Glomerular visceral epithelial cell (primary cell): ENCODE results near the gene CTNNA1.
"Not testable (repeated sequence)": the region's sequence is repeated elsewhere in the genome, so short reads cannot be mapped to it uniquely, and the experiment has no call there.

Experiments used
- DNase-seq: peaks from one replicate; pipeline ENCODE4 v3.0.0-alpha.2; 2016; ENCODE audit errors: extremely low spot score

CTNNA1 gene

GRCh38 chr5:138898742-138899141, 145.5 kb downstream of the CTNNA1 start:
- no peak for DNase-seq

- DNase-seq = peak; percentile 46
Observed at GRCh38 chr5:138900281-138900965, 147.2 kb downstream of the CTNNA1 start.

GRCh38 chr5:138901716-138902115, 148.5 kb downstream of the CTNNA1 start:
- peak; percentile 27 for DNase-seq

- peak; percentile 33 for DNase-seq
Observed at GRCh38 chr5:138903130-138903775, 150.0 kb downstream of the CTNNA1 start.

GRCh38 chr5:138905541-138905940, 152.3 kb downstream of the CTNNA1 start:
- peak; percentile 46 for DNase-seq

- DNase-seq = no peak
Observed at GRCh38 chr5:138909734-138910133, 156.5 kb downstream of the CTNNA1 start.

- DNase-seq = no peak
Observed at GRCh38 chr5:138910546-138911185, 157.4 kb downstream of the CTNNA1 start.

- no peak for DNase-seq
Observed at GRCh38 chr5:138911441-138911840, 158.2 kb downstream of the CTNNA1 start.

- DNase-seq = no peak
Observed at GRCh38 chr5:138912093-138912492, 158.9 kb downstream of the CTNNA1 start.

GRCh38 chr5:138913773-138914172, 160.5 kb downstream of the CTNNA1 start:
- DNase-seq = no peak

- DNase-seq = no peak
Observed at GRCh38 chr5:138914338-138914737, 161.1 kb downstream of the CTNNA1 start.

- DNase-seq = no peak
Observed at GRCh38 chr5:138918686-138919085, 165.5 kb downstream of the CTNNA1 start.

- no peak for DNase-seq
Observed at GRCh38 chr5:138920181-138920580, 167.0 kb downstream of the CTNNA1 start.

- not testable (repeated sequence) for DNase-seq
Observed at GRCh38 chr5:138921362-138921761, 168.1 kb downstream of the CTNNA1 start.

- DNase-seq = peak; percentile 39
Observed at GRCh38 chr5:138922494-138922893, 169.3 kb downstream of the CTNNA1 start.

GRCh38 chr5:138925090-138925635, 171.9 kb downstream of the CTNNA1 start:
- DNase-seq = no peak

- DNase-seq = no peak
Observed at GRCh38 chr5:138926257-138926656, 173.0 kb downstream of the CTNNA1 start.

- no peak for DNase-seq
Observed at GRCh38 chr5:138926688-138927448, 173.6 kb downstream of the CTNNA1 start.

GRCh38 chr5:138927544-138927943, 174.3 kb downstream of the CTNNA1 start:
- DNase-seq = no peak

GRCh38 chr5:138927979-138928378, 174.8 kb downstream of the CTNNA1 start:
- DNase-seq = peak; percentile 57

GRCh38 chr5:138929571-138929955, 176.3 kb downstream of the CTNNA1 start:
- no peak for DNase-seq
